Mucosa of stomach (tissue), 1 donor: Measurements from ENCODE around the gene COL27A1.

ENCODE experiments used
- H3K27me3 ChIP-seq: one replicate; pipeline ENCODE4 v1.7.0; 2013; ENCODE audit warnings: mild to moderate bottlenecking, low read length; ENCODE audit not compliant: control insufficient read depth, insufficient read depth
- H3K36me3 ChIP-seq: one replicate; pipeline ENCODE4 v1.7.0; 2013; ENCODE audit warnings: low read length; ENCODE audit not compliant: control insufficient read depth, insufficient read depth
- H3K4me1 ChIP-seq: one replicate; pipeline ENCODE4 v1.7.0; 2013; ENCODE audit warnings: mild to moderate bottlenecking, low read length; ENCODE audit not compliant: control insufficient read depth, insufficient read depth
- H3K4me3 ChIP-seq: one replicate; pipeline ENCODE4 v1.7.0; 2013; ENCODE audit warnings: low read length
- H3K9ac ChIP-seq: one replicate; pipeline ENCODE4 v1.7.0; 2013; ENCODE audit warnings: mild to moderate bottlenecking, low read length, moderate library complexity
- H3K9me3 ChIP-seq: one replicate; pipeline ENCODE4 v1.7.0; 2013; ENCODE audit warnings: mild to moderate bottlenecking, low read length, moderate library complexity; ENCODE audit not compliant: control insufficient read depth
- donor health status: Pancreatic carcinoma.

Gene COL27A1

DNA sequence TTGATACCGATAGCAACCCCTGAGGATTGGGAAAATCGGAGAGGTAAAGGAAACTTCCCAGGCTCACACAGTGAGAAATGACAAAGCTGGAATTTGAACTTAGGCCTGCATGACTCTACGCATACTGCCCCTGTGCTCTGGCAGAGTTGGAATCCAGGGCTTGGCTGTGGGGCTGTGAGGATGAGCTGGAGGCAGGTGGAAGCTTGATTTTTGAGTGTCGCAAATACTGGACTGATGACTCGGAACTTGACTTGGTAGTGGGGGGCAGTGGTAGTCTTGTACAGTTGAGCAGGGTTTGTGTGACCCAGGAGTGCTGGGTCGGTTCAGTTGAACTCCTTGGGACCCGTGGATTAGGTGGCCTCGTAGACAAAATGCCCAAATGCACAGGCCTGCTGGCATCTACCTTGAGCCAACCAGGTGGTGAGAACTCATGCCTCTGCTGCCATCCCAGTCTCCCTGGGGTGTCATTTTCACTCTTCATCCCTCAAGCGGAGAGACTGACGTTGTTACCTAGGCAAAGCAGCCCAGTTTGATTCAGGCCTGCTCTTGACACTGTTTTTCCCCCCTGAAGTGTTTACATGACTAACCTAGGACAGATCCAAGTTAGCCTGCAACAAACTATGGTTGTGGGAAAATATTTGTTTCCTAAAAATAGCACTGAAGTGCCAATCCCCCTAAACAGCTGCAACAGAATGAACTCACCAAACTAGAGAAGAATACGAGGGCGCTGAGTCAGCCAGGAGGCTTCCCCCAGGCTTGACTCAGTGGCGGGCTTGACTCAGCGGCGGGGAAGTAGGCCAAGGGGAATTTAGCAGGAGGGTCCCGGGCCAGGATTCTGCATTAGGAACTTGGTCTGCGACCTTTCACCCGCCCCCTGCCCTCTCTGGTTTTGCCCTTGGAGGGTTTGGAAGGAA, 121.8 kb downstream of the COL27A1 start:
- Histone ChIP-seq H3K9me3 (no peaks in the 10 kb centered on the region), H3K9ac (no peak overlapping the region), H3K4me3 (no peak overlapping the region), H3K4me1 (no peaks in the 10 kb centered on the region), H3K27me3 (no peaks in the 10 kb centered on the region), H3K36me3 (peaks cover 5% of the 10 kb centered on the region)

DNA sequence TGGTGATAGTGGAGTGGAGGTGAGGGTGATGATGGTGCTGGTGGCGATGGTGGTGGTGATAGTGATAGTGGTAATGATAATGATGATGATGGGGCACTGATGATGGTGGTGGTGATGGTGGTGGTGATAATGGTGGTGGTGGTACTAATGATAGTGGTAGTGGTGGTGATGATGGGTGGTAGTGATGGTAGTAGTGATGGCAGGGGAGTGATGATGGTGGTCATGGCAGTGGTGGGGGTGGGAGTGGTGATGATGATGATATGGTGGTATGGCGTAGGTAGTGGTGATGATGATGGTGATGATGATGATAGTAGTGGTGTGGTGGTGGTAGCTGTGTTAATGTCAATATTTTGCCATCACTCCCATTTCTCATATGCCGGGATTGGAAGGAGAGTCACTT, 123.0 kb downstream of the COL27A1 start:
- peaks cover 2% of the 10 kb centered on the region for H3K36me3 ChIP-seq
- no peak overlapping the region for H3K9ac ChIP-seq
- H3K4me1 ChIP-seq: no peaks in the 10 kb centered on the region
- no peak overlapping the region for H3K4me3 ChIP-seq
- no peaks in the 10 kb centered on the region for H3K9me3 ChIP-seq
- no peaks in the 10 kb centered on the region for H3K27me3 ChIP-seq

DNA sequence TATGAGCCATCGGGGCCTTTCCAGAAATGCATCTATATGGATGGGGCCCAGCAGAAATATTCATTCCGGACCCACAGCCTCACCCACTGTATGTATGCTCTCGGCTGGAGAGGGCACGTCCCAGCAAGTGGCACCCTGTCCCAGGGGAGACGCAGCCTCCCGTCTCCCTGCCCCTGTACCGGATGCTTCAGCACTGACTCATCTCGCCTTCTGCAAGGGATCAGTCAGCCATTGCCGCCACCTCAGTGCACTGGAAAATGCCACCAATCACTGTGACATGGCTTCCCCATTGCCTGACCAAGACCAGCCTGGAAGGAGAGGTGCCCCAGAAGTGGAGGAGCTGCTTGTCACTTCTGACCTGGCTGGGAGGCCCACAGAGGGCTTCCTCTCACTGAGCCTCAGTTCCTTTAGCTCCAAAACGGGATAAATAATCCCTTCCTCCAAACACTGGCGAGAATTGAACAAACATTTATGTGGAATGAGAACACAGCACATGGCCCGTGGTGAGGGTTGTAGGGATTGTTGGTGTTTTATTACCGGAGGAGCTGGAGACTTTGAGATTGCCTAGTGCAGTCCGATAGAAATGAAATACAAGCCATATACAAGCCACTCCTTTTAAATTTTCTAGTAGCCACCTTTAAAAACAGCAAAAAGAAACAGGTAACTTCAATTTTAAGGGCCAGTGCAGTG, 123.7 kb downstream of the COL27A1 start:
- H3K27me3 ChIP-seq: no peaks in the 10 kb centered on the region
- H3K9ac ChIP-seq: no peak overlapping the region
- no peaks in the 10 kb centered on the region for H3K4me1 ChIP-seq
- H3K4me3 ChIP-seq: no peak overlapping the region
- H3K36me3 ChIP-seq: no peaks in the 10 kb centered on the region
- H3K9me3 ChIP-seq: no peaks in the 10 kb centered on the region

- Histone ChIP-seq H3K9ac (no peak overlapping the region), H3K4me3 (no peak overlapping the region), H3K36me3 (no peaks in the 10 kb centered on the region), H3K9me3 (no peaks in the 10 kb centered on the region), H3K27me3 (no peaks in the 10 kb centered on the region), H3K4me1 (no peaks in the 10 kb centered on the region)
Observed at GRCh38 chr9:114279693-114280092, 124.4 kb downstream of the COL27A1 start.

GRCh38 chr9:114280636-114281472, 125.5 kb downstream of the COL27A1 start:
- Histone ChIP-seq H3K4me1 (no peaks in the 10 kb centered on the region), H3K9me3 (no peaks in the 10 kb centered on the region), H3K27me3 (no peaks in the 10 kb centered on the region), H3K4me3 (no peak overlapping the region), H3K9ac (no peak overlapping the region), H3K36me3 (no peaks in the 10 kb centered on the region)

DNA sequence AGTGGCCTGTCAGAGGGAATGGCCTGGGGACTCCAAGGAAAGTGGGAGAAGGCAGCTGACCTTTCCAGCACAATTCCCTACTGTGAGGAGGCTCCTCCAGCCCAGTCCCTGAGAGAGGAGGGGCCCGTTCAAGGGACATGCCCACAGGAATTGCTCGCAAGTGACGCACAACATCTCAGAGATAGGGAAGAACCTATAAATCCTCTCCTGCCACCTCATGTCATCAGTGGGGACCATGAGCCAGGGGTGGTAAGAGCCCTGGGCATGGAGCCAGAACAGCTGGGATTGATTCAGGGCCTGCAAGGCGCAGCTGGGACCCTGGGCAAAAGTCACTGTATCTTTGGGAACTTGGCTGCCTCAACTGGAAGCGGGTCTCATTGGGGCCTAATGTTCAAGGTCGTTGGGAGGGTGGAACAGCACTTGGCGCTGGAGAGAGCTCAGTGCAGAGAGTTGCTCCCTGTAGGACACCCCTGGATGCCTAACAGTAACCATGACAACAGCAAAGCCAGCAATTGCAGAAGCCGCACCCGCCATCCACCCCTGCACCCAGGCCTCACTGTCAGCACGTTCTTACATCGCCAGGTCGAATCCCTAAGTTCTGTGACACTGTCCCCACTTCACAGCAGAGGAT, 126.3 kb downstream of the COL27A1 start:
- Histone ChIP-seq H3K9ac (no peak overlapping the region), H3K9me3 (no peaks in the 10 kb centered on the region), H3K4me3 (no peak overlapping the region), H3K36me3 (no peaks in the 10 kb centered on the region), H3K27me3 (no peaks in the 10 kb centered on the region), H3K4me1 (no peaks in the 10 kb centered on the region)

- Histone ChIP-seq H3K4me3 (no peak overlapping the region), H3K4me1 (no peaks in the 10 kb centered on the region), H3K9me3 (no peaks in the 10 kb centered on the region), H3K27me3 (no peaks in the 10 kb centered on the region), H3K9ac (no peak overlapping the region), H3K36me3 (no peaks in the 10 kb centered on the region)
Observed at GRCh38 chr9:114282104-114282485, 126.8 kb downstream of the COL27A1 start.

GRCh38 chr9:114282507-114282906, 127.2 kb downstream of the COL27A1 start:
- H3K4me1 ChIP-seq: no peaks in the 10 kb centered on the region
- H3K27me3 ChIP-seq: no peaks in the 10 kb centered on the region
- H3K36me3 ChIP-seq: no peaks in the 10 kb centered on the region
- no peak overlapping the region for H3K9ac ChIP-seq
- H3K4me3 ChIP-seq: no peak overlapping the region
- no peaks in the 10 kb centered on the region for H3K9me3 ChIP-seq

DNA sequence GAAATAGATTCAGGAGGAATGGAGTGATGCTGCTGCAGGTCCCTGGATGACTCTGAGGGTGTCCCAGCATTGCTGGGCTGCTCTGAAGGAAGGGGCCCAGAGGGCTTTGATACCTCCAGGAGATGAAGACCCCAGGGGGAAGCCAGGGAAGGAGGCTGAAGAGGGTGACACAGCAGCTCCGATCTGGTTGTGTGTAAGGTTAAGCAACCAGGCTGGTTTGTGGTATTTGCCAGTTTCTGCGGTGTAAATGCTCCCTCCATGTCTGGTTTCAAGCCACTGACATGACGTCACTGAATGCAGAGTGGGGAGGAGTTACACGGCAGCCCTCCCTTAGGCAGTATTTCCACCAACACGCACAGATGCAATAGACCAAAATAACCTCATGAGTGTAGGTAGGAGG, 127.6 kb downstream of the COL27A1 start:
- Histone ChIP-seq H3K9me3 (no peaks in the 10 kb centered on the region), H3K36me3 (no peaks in the 10 kb centered on the region), H3K4me3 (no peak overlapping the region), H3K27me3 (no peaks in the 10 kb centered on the region), H3K9ac (no peak overlapping the region), H3K4me1 (no peaks in the 10 kb centered on the region)

GRCh38 chr9:114283551-114284111, 128.3 kb downstream of the COL27A1 start:
- Histone ChIP-seq H3K27me3 (no peaks in the 10 kb centered on the region), H3K36me3 (no peaks in the 10 kb centered on the region), H3K9ac (no peak overlapping the region), H3K4me3 (no peak overlapping the region), H3K9me3 (no peaks in the 10 kb centered on the region), H3K4me1 (no peaks in the 10 kb centered on the region)

- no peaks in the 10 kb centered on the region for H3K4me1 ChIP-seq
- H3K4me3 ChIP-seq: no peak overlapping the region
- H3K9me3 ChIP-seq: no peaks in the 10 kb centered on the region
- no peak overlapping the region for H3K9ac ChIP-seq
- no peaks in the 10 kb centered on the region for H3K27me3 ChIP-seq
- no peaks in the 10 kb centered on the region for H3K36me3 ChIP-seq
Observed at GRCh38 chr9:114284316-114285060, 129.2 kb downstream of the COL27A1 start.
